Keratinocyte (primary cell): ENCODE results near the gene SPTLC2. TPM values are rescaled to one million over a fixed set of nuclear protein-coding genes. Genes with fewer than 3 reads are reported as not detected.

Source experiments
- DNase-seq: peaks from one replicate; pipeline ENCODE4 v3.0.0-alpha.2; 2011; ENCODE audit warnings: low read depth, missing footprints, low spot score
- FAIRE-seq: peaks from 2 replicates; lab custom pipeline; 2011; peaks lifted over from hg19 to GRCh38; lab: Jason Lieb, UNC
- H2AFZ ChIP-seq: 2 replicates; pipeline ENCODE4 v1.6.0; 2012; ENCODE audit warnings: low read length, control low read depth, inconsistent platforms; ENCODE audit not compliant: control insufficient read depth
- H3K27ac ChIP-seq: 2 replicates; pipeline ENCODE4 v1.5.1; 2011; ENCODE audit warnings: low read length; ENCODE audit not compliant: control insufficient read depth, insufficient read depth
- H3K27me3 ChIP-seq: 3 replicates; pipeline ENCODE4 v1.6.0; 2011; ENCODE audit warnings: low read length; ENCODE audit not compliant: control insufficient read depth, insufficient read depth; ENCODE audit errors: extremely low read depth
- H3K36me3 ChIP-seq, 2 experiments: 2 replicates in 1 of 2; 3 replicates in 1 of 2; pipeline ENCODE4 v1.5.1; 2011; ENCODE audit warnings: low read length in 2 of 2, mild to moderate bottlenecking in 1 of 2; ENCODE audit not compliant: control insufficient read depth in 2 of 2, insufficient read depth in 2 of 2; ENCODE audit errors: extremely low read depth in 1 of 2
- H3K4me1 ChIP-seq: 3 replicates; pipeline ENCODE4 v1.5.1; 2011; ENCODE audit warnings: low read length; ENCODE audit not compliant: control insufficient read depth, insufficient read depth; ENCODE audit errors: extremely low read depth
- H3K4me2 ChIP-seq: 3 replicates; pipeline ENCODE4 v1.6.0; 2011; ENCODE audit warnings: low read depth, low read length; ENCODE audit not compliant: control insufficient read depth, insufficient read depth; ENCODE audit errors: extremely low read depth
- H3K4me3 ChIP-seq, 3 experiments: fragments of 200-600 bp in 1 of 3; sonication (generic) in 1 of 3; 2 replicates in 2 of 3; 3 replicates in 1 of 3; pipeline ENCODE4 v1.5.1; 2011 to 2016; ENCODE audit warnings: low read length in 3 of 3, mild to moderate bottlenecking in 3 of 3, control low read depth in 2 of 3, inconsistent platforms in 1 of 3, low read depth in 1 of 3, mixed read lengths in 1 of 3, mixed run types in 1 of 3, moderate library complexity in 1 of 3; ENCODE audit not compliant: control insufficient read depth in 2 of 3, insufficient read depth in 2 of 3; ENCODE audit errors: extremely low read depth in 1 of 3
- H3K79me2 ChIP-seq: 2 replicates; pipeline ENCODE4 v1.6.0; 2012; ENCODE audit warnings: low read length; ENCODE audit not compliant: control insufficient read depth, insufficient read depth
- H3K9ac ChIP-seq: 3 replicates; pipeline ENCODE4 v1.6.0; 2011; ENCODE audit warnings: low read length; ENCODE audit not compliant: control insufficient read depth, insufficient read depth; ENCODE audit errors: extremely low read depth
- H3K9me1 ChIP-seq: 3 replicates; pipeline ENCODE4 v1.6.0; 2011; ENCODE audit warnings: low read length; ENCODE audit not compliant: control insufficient read depth, insufficient read depth; ENCODE audit errors: extremely low read depth
- H3K9me3 ChIP-seq: 2 replicates; pipeline ENCODE4 v1.5.1; 2012; ENCODE audit warnings: low read depth, low read length; ENCODE audit not compliant: control insufficient read depth
- H4K20me1 ChIP-seq: 3 replicates; pipeline ENCODE4 v1.6.0; 2011; ENCODE audit warnings: low read length; ENCODE audit not compliant: control insufficient read depth, insufficient read depth; ENCODE audit errors: extremely low read depth
- EZH2 ChIP-seq: IDR thresholded peaks from one replicate; pipeline ENCODE4 v1.6.1; 2012; ENCODE audit warnings: inconsistent platforms, mild to moderate bottlenecking, low read length, moderate library complexity
- dilution Hi-C: fragments of 300-500 bp; cut with MboI; formaldehyde crosslinking; loops from one replicate; pipeline ENCODE4 v1.7.0; 2020; ENCODE audit warnings: low sequenced_read_pairs; ENCODE audit not compliant: extremely low pct_ligation_motif_present
- polyA plus RNA-seq, 5 experiments: library from polyadenylated mRNA; depleted of rRNA in 3 of 5; stranded (reverse) in 3 of 5; stranded (forward) in 1 of 5; unstranded in 1 of 5; fragments of >200 nt; gene quantifications; 1 replicate in 1 of 5; 2 replicates in 3 of 5; 3 replicates in 1 of 5; pipeline versions ENCODE4 v1.2.1 to v1.2.3, GENCODE V29; 2011 to 2012; ENCODE audit warnings: missing spikeins in 2 of 5, low read depth in 1 of 5, low replicate concordance in 1 of 5
- TF ChIP-seq, protein P1 (sequence below), 3 experiments: IDR thresholded peaks in 1 of 3; conservative IDR thresholded peaks in 1 of 3; optimal IDR thresholded peaks in 1 of 3; 2 replicates in 2 of 3; 3 replicates in 1 of 3; pipeline versions ENCODE3 to v1.5.1; 2011; ENCODE audit warnings: low read length in 3 of 3, mild to moderate bottlenecking in 3 of 3, moderate library complexity in 2 of 3, control low read depth in 1 of 3, inconsistent platforms in 1 of 3; ENCODE audit not compliant: insufficient read depth in 2 of 3; ENCODE audit errors: extremely low read depth in 1 of 3

Gene SPTLC2
- polyA plus RNA-seq, 1 donor (not counting 4 experiments of a cell fraction or from before 2014, with no cell fraction given): 46.8 TPM

DNA sequence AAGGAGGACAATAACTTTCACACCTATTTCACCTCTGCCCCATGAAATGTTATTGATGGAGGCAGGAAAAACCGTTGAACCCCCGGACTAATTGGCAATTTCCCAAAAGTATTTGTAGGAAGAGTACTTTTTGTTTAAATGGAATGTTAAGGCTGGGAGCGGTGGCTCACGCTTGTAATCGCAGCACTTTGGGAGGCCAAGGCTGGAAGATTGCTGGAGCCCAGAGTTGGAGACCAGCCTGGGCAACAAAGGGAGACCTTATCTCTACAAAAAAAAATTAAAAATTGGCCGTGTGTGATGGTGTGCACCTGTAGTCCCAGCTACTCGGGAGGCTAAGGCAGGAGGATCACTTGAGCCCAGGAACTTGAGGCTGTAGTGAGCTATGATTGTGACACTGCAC is 26.0 kb upstream of the SPTLC2 start:
- H3K4me1 ChIP-seq: peaks cover 14% of the 10 kb centered on the region
- DNase-seq (no peak), FAIRE-seq (no peak)
- peak overlapping the region; percentile 59 for H3K4me2 ChIP-seq
- dilution Hi-C loops: no loop called here
- H3K9ac ChIP-seq: no peak overlapping the region
- no peaks in the 10 kb centered on the region for H3K27me3 ChIP-seq
- H3K9me1 ChIP-seq: no peaks in the 10 kb centered on the region
- H2AFZ ChIP-seq: peak overlapping the region; percentile 93
- H3K79me2 ChIP-seq: no peaks in the 10 kb centered on the region
- H4K20me1 ChIP-seq: no peaks in the 10 kb centered on the region
- H3K4me3 ChIP-seq: peak overlapping the region in 1 of 3 experiments; percentile 66
- H3K36me3 ChIP-seq: no peaks in the 10 kb centered on the region
- H3K27ac ChIP-seq: no peak overlapping the region
- no peak for TF ChIP-seq EZH2
- TF ChIP-seq, protein P1, sequence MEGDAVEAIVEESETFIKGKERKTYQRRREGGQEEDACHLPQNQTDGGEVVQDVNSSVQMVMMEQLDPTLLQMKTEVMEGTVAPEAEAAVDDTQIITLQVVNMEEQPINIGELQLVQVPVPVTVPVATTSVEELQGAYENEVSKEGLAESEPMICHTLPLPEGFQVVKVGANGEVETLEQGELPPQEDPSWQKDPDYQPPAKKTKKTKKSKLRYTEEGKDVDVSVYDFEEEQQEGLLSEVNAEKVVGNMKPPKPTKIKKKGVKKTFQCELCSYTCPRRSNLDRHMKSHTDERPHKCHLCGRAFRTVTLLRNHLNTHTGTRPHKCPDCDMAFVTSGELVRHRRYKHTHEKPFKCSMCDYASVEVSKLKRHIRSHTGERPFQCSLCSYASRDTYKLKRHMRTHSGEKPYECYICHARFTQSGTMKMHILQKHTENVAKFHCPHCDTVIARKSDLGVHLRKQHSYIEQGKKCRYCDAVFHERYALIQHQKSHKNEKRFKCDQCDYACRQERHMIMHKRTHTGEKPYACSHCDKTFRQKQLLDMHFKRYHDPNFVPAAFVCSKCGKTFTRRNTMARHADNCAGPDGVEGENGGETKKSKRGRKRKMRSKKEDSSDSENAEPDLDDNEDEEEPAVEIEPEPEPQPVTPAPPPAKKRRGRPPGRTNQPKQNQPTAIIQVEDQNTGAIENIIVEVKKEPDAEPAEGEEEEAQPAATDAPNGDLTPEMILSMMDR (optimal IDR thresholded peaks at IDR 0.05 in 1 of 3, IDR thresholded peaks at IDR 0.05 in 1 of 3, conservative IDR thresholded peaks at IDR 0.05 in 1 of 3; ENCODE audit: extremely low read depth in 1 of 3, insufficient read depth in 2 of 3, low read length in 3 of 3): no peak
- no peaks in the 10 kb centered on the region for H3K9me3 ChIP-seq

DNA sequence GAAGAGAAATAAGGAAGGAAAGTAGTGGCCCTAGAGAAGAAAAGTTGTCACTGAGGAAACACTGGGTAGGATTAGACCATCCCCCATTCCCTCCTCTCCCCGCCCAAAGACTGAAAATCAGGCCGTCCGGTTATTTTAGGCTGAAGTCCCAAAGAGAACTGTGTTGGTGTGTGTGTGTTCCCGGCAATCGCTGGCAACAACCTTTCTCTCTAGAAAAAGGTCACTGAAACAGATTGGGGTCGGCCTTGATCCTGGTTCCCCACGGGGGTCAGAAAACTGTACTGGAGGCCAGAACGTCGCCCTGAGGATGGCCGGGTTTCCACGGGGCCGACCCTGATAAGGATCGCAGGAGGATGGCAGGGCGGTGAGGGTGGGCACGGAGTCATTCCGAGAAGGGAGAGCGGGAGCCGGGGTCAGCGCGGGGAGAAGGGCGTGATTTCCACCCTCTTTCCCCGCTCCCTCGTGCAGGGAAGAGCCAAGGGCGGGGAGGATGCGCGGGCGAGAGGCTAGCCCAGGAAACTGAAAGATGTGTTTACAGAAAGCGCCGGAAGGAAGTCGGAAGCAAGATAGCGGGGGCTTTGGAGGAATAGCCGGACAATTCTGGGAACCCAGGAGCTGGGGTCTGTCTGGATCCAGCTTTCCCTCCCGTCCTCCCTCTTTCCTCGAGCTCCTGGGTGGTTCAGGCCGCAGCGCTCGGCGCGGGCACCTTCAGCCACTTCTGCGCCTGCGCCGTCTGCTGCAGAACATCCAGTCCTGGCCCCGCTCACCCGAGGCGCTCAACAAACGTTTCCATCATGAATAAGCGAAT is 25.3 kb upstream of the SPTLC2 start:
- H2AFZ ChIP-seq: peak overlapping the region; percentile 93
- DNase-seq: no peak
- H3K4me2 ChIP-seq: peak overlapping the region; percentile 59
- no peak for FAIRE-seq
- H4K20me1 ChIP-seq: no peaks in the 10 kb centered on the region
- no peaks in the 10 kb centered on the region for H3K36me3 ChIP-seq
- no peak overlapping the region for H3K27ac ChIP-seq
- H3K9ac ChIP-seq: peak overlapping the region; percentile 45
- dilution Hi-C loops: no loop called here
- TF ChIP-seq, protein P1 (optimal IDR thresholded peaks at IDR 0.05 in 1 of 3, IDR thresholded peaks at IDR 0.05 in 1 of 3, conservative IDR thresholded peaks at IDR 0.05 in 1 of 3; ENCODE audit: extremely low read depth in 1 of 3, insufficient read depth in 2 of 3, low read length in 3 of 3): no peak
- TF ChIP-seq EZH2: no peak
- H3K4me1 ChIP-seq: peaks cover 14% of the 10 kb centered on the region
- no peaks in the 10 kb centered on the region for H3K27me3 ChIP-seq
- peak overlapping the region in 1 of 3 experiments; percentile 66 for H3K4me3 ChIP-seq
- no peaks in the 10 kb centered on the region for H3K9me3 ChIP-seq
- H3K79me2 ChIP-seq: no peaks in the 10 kb centered on the region
- H3K9me1 ChIP-seq: no peaks in the 10 kb centered on the region
